HG03039 (cell line): ENCODE measurements around the gene RNF213.
"Not testable (repeated sequence)": the region's sequence is repeated elsewhere in the genome, so short reads cannot be mapped to it uniquely, and the experiment has no call there.

Experiments
- ATAC-seq: cut with Tn5 transposase; IDR thresholded peaks from one replicate; pipeline ENCODE4 v1.9.1; 2021; ENCODE audit warnings: mild to moderate bottlenecking, moderate library complexity; ENCODE audit not compliant: unreplicated experiment

RNF213 gene

GRCh38 chr17:80291691-80292487 is 31.2 kb downstream of the RNF213 start:
- no peak for ATAC-seq

- ATAC-seq, result no peak
These were observed 31.9 kb downstream of the RNF213 start for GRCh38 chr17:80292521-80292971.

- no peak for ATAC-seq
These were observed 33.6 kb downstream of the RNF213 start for GRCh38 chr17:80294210-80294609.

- ATAC-seq, result no peak
These were observed 34.0 kb downstream of the RNF213 start for GRCh38 chr17:80294653-80295052.

GRCh38 chr17:80295146-80295545 is 34.5 kb downstream of the RNF213 start:
- ATAC-seq, result no peak

- ATAC-seq, result no peak
These were observed 34.9 kb downstream of the RNF213 start for GRCh38 chr17:80295559-80295958.

- no peak for ATAC-seq
These were observed 35.6 kb downstream of the RNF213 start for GRCh38 chr17:80296221-80296620.

- no peak for ATAC-seq
These were observed 37.4 kb downstream of the RNF213 start for GRCh38 chr17:80297996-80298560.

DNA sequence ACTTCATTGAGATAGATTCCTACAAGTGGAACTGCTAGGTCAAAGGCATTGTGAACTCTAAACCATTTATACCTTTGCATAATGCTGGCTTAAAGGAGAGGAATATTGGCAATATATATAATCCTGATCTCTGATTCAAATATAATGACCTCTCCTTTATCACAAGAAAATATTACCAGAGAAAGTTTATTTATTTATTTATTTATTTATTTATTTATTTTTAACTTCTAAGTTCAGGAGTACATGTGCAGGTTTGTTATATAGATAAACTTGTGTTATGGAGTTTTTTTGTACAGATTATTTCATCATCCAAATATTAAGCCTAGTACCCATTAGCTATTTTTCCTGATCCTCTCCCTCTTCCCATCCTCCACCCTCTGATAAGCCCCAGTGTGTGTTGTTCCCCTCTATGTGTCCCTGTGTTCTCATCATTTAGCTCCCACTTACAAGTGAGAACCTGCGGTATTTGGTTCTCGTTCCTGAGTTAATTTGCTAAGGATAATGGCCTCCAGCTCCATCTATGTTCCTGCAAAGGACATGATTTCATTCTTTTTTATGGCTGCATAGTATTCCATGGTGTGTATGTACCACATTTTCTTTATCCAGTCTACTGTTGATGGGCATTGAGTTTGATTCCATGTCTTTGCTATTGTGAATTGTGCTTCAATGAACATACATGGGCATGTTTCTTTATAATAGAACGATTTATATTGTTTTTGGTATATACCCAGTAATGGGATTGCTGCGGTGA is 38.9 kb downstream of the RNF213 start:
- ATAC-seq, result not testable (repeated sequence)

DNA sequence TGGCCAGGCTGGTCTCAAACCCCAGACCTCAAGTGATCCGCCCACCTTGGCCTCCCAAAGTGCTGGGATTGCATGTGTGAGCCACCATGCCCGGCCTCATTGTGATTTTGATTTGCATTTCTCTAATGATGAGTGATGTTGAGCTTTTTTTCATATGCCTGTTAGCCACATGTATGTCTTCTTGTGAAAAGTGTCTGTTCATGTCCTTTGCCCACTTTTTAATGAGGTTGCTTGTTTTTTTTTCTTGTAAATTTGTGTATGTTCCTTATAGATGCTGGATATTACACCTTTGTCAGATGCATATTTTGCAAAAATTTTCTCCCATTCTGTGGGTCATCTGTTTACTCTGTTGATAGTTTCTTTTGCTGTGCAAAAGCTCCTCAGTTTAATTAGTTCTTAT is 40.1 kb downstream of the RNF213 start:
- not testable (repeated sequence) for ATAC-seq

DNA sequence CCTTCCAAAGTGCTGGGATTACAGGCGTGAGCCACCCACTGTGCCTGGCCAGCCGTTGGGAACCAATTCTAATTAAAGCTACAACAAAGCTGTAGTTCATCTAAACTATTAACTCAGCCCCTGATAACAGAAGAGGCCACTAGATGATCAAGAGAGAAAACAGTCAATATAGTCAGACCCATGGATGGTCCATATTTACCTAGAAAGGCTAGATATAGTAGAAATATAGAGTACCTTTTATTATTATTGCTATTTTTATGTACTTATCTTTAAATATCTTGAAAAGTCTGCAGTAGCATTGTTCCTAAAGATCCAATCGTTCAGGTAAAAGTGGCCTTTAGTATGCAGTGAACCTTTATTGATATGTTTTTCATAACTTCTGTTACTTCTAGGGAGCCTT is 43.2 kb downstream of the RNF213 start:
- ATAC-seq, result no peak

- ATAC-seq, result no peak
These were observed 47.5 kb downstream of the RNF213 start for GRCh38 chr17:80307994-80308691.

DNA sequence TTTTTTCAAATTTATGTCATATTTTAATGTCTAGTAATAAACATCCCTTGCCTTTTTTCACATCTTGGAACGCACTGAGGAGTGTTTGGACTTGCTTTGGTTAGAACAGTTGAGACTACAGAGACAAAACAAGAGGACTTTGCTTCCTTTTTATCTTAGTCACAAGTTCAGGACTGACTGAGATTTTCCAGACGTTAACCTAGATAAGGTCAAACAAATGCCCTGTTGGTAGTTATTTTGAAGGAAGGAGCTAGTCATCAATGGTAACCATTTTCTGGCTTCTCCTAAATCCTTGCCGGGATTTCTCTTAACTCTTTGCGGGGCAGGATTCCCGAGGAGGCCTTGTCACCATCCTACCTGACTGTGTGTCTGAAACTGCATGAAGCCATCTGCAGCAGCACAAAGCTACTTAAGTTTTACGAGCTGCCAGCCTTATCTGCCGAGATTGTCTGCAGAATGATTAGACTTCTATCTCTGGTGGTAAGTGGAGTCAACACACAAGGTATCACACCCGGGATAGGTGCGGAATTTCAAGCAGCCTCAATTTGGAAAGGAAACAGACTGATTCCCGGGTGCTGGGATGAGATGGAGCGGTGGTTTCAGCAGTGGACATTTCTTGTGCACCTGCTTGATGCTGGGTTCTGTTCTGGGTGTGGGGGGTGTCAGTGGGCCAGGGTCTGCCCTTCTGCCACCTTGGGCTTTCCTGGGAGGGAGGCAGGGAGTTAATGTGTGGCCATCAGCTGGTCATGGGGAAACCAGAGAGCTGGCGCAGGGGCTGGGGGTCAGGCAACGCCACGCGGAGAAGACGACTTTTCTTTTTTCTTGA is 48.3 kb downstream of the RNF213 start:
- no peak for ATAC-seq

- no peak for ATAC-seq
These were observed 50.7 kb downstream of the RNF213 start for GRCh38 chr17:80311216-80311827.

DNA sequence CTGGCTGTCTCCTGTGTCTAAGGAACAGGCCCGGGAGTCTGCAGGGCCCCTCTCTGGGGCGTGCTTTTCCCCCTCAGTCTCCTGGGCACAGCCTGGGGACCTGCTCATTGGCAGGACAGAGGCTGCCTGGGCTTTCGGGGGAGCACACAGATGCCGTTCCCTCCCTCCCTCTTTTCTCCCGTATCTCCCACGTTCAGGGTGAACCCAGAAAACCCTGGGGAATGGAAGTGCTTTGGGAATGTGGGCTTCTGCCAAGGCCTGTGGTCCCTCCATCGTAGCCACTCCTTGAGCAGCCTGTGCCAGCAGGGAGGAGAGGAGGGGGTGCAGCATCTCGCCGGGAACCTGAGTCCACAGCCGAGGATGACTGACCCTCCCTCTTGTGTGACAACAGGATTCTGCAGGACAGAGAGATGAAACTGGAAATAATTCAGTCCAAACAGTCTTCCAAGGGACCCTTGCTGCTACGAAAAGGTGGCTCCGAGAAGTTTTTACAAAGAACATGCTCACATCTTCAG is 52.0 kb downstream of the RNF213 start:
- no peak for ATAC-seq

DNA sequence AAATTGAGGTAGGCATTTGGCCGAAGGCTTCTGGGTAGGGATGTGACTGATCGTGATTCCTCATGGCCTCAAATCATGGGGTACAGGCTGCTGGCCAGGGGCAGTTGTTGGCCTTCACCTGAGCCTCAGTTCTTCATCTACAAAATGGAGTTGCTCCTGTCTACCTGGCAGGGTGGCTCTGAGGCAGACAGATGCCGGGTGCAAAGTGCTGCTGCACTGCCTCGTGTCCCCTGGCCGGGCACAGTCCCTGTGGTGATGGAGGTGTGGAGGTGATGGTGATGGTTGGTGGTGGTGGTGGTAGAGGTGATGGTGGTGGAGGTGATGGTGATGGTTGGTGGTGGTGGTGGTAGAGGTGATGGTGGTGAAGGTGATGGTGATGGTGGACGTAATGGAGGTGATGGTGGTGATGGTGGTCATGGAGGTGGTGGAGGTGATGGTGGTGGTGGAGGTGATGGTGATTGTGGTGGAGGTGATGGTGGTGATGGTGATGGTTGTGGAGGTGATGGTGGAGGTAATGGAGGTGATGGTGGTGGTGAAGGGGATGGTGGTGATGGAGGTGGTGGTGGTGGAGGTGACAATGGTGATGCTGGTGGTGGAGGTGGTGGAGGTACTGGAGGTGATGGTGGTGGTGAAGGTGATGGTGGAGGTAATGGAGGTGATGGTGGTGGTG is 52.6 kb downstream of the RNF213 start:
- ATAC-seq, result no peak

DNA sequence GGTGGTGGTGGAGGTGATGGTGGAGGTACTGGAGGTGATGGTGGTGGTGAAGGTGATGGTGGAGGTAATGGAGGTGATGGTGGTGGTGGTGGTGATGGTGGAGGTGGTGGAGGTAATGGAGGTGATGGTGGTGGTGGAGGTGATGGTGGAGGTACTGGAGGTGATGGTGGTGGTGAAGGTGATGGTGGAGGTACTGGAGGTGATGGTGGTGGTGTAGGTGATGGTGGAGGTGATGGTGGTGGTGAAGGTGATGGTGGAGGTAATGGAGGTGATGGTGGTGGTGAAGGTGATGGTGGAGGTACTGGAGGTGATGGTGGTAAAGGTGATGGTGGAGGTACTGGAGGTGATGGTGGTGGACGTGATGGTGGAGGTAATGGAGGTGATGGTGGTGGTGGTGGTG is 53.3 kb downstream of the RNF213 start:
- ATAC-seq, result not testable (repeated sequence)

DNA sequence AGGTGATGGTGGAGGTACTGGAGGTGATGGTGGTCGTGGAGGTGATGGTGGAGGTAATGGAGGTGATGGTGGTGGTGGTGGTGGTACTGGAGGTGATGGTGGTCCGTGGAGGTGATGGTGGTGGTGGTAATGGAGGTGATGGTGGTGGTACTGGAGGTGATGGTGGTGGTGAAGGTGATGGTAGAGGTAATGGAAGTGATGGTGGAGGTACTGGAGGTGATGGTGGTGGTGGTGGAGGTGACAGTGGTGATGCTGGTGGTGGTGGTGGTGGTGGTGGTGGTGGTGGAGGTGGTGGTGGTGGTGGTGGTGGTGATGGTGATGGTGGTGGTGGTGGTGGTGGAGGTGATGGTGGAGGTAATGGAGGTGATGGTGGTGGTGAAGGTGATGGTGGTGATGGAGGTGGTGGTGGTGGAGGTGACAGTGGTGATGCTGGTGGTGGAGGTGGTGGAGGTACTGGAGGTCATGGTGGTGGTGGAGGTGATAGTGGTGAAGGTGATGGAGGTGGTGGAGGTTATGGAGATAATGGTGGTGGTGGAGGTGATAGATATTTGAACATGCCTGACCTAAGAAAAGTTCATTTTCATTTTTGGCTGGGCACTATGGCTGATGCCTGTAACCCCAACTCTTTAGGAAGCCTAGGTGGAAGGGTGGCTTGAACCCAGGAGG is 55.0 kb downstream of the RNF213 start:
- ATAC-seq, result no peak

DNA sequence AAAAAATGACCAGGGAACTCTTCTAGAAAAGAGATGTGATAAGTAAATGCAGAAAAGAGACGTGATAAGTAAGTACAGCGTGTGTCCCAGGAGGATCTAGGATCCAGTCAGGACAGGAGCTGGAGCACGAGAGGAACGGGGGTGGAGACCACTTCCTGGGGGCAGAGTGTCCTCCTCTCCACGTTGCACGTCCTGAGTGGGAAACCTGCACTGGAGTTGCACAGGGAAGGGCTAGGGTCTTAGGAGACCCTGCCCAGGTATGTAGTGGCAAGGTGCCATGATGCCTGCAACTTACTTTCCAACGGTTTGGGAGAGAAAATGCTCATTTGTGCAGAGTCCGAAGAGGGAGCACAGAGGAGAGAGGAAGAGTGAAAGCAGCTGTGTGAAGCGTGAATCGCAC is 55.8 kb downstream of the RNF213 start:
- no peak for ATAC-seq
